Prostate gland (tissue), 2 donors: ENCODE results near the gene ARHGAP32. TPM values are rescaled to one million over a fixed set of nuclear protein-coding genes. Genes with fewer than 3 reads are reported as not detected.

Experiments used
- DNase-seq: peaks from one replicate; pipeline ENCODE4 v3.0.0-alpha.2; 2019; ENCODE audit warnings: low spot score
- H3K27ac ChIP-seq, 2 donors: fragments of 200-600 bp; sonication (generic); 2 replicates each; pipeline ENCODE4 v1.5.1; 2017 to 2019
- H3K27me3 ChIP-seq: fragments of 200-600 bp; sonication (generic); replicated peaks from 2 replicates; pipeline ENCODE4 v1.5.1; 2019; ENCODE audit not compliant: insufficient read depth
- H3K36me3 ChIP-seq, 2 donors: fragments of 200-600 bp; sonication (generic); 1 replicate in 1 of 2; 2 replicates in 1 of 2; pipeline versions ENCODE4 v1.5.1 to v1.8.1; 2017 to 2019
- H3K4me1 ChIP-seq: fragments of 200-600 bp; sonication (generic); replicated peaks from 2 replicates; pipeline ENCODE4 v1.5.1; 2019
- H3K4me3 ChIP-seq, 2 donors: fragments of 200-600 bp; sonication (generic); 2 replicates each; pipeline ENCODE4 v1.5.1; 2017 to 2019
- H3K9me3 ChIP-seq: fragments of 200-600 bp; sonication (generic); 2 replicates; pipeline ENCODE4 v1.5.1; 2017
- POLR2A ChIP-seq: fragments of 450-650 bp; IDR thresholded peaks from one replicate; pipeline ENCODE4 v1.6.1; 2016; ENCODE audit warnings: antibody characterized with exemption, mild to moderate bottlenecking
- POLR2AphosphoS5 ChIP-seq: sonication (generic); formaldehyde crosslinking; IDR thresholded peaks from one replicate; pipeline ENCODE4 v1.6.1; 2017; ENCODE audit warnings: antibody characterized with exemption
- WGBS: methylation state at CpG from one replicate; pipeline ENCODE4 v1.1.5; 2018; 5-methylcytosine and 5-hydroxymethylcytosine counted together
- intact Hi-C: fragments of 100-400 bp; cut with DNase I; formaldehyde crosslinking; loops from one replicate; pipeline ENCODE4 v1.14.2; 2022
- total RNA-seq, 2 donors: library from RNA; depleted of rRNA; stranded (reverse); fragments of >200 nt; gene quantifications; one replicate each; pipeline ENCODE4 v1.1.0, GENCODE V29; 2016
- TF ChIP-seq, protein P1 (sequence below), 4 experiments: fragments of 200-600 bp in 2 of 4; fragments of 450-650 bp in 2 of 4; sonication (generic) in 2 of 4; IDR thresholded peaks; 1 replicate in 3 of 4; 2 replicates in 1 of 4; pipeline ENCODE4 v1.5.1; 2016 to 2019; ENCODE audit warnings: antibody characterized with exemption in 4 of 4, mild to moderate bottlenecking in 2 of 4, moderate library complexity in 2 of 4

Gene ARHGAP32
- total RNA-seq, 2 donors from 2014 or later = 20.8 to 42.6 TPM

DNA sequence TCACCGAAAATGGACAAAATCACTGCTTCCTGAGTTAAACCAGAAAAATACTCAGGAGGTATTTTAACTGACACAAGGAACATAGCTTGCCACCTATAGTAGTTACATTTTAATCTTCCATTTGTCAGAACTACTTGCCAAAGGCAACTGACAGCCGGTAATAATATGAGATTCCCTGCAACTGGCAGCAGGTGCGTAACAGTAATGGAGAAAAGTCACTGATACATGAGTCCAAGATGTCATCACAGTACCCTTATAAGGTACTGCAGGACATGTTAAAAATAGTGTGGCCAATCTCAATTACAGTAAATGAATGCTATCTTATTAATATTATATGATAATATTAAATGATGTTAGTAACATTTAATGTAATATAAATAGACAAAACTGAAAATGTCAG, 21.1 kb upstream of the ARHGAP32 start:
- WGBS = 95% methylated on average over 3 of the region's 3 CpGs
- intact Hi-C loops = no loop called here
- Histone ChIP-seq H3K36me3 (no peaks in the 10 kb centered on the region), H3K9me3 (no peaks in the 10 kb centered on the region), H3K4me1 (no peaks in the 10 kb centered on the region), H3K4me3 (no peak overlapping the region), H3K27me3 (no peaks in the 10 kb centered on the region), H3K27ac (no peak overlapping the region)
- DNase-seq = no peak
- no peak for TF ChIP-seq POLR2AphosphoS5
- TF ChIP-seq POLR2A = no peak
- TF ChIP-seq, protein P1, sequence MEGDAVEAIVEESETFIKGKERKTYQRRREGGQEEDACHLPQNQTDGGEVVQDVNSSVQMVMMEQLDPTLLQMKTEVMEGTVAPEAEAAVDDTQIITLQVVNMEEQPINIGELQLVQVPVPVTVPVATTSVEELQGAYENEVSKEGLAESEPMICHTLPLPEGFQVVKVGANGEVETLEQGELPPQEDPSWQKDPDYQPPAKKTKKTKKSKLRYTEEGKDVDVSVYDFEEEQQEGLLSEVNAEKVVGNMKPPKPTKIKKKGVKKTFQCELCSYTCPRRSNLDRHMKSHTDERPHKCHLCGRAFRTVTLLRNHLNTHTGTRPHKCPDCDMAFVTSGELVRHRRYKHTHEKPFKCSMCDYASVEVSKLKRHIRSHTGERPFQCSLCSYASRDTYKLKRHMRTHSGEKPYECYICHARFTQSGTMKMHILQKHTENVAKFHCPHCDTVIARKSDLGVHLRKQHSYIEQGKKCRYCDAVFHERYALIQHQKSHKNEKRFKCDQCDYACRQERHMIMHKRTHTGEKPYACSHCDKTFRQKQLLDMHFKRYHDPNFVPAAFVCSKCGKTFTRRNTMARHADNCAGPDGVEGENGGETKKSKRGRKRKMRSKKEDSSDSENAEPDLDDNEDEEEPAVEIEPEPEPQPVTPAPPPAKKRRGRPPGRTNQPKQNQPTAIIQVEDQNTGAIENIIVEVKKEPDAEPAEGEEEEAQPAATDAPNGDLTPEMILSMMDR (IDR thresholded peaks at IDR 0.05) = no peak

DNA sequence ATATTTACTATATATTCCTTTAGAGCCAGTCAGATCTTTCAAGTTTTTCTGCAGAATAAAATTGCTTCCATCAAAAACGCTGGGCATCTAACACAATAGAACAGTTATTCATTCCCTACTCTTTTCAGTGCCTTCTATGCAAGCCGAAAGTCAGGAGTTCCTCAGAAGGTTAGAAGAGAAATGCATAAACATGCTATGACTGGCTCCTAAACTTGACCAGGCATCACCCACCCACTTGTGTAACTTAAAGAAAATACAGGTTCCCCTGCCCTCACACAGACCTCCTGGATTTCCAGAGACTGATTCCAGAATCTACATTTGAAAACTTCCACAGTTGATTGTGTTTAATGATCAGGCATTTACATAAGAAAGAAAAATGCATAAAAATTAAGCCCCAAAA, 19.3 kb upstream of the ARHGAP32 start:
- Histone ChIP-seq H3K36me3 (no peaks in the 10 kb centered on the region), H3K27me3 (no peaks in the 10 kb centered on the region), H3K4me3 (no peak overlapping the region), H3K27ac (no peak overlapping the region), H3K9me3 (no peaks in the 10 kb centered on the region), H3K4me1 (no peaks in the 10 kb centered on the region)
- intact Hi-C loops = no loop called here
- TF ChIP-seq, protein P1 (IDR thresholded peaks at IDR 0.05) = no peak
- TF ChIP-seq POLR2A (no peak), POLR2AphosphoS5 (no peak)
- no peak for DNase-seq
- WGBS = 82% methylated on average over 2 of the region's 2 CpGs

DNA sequence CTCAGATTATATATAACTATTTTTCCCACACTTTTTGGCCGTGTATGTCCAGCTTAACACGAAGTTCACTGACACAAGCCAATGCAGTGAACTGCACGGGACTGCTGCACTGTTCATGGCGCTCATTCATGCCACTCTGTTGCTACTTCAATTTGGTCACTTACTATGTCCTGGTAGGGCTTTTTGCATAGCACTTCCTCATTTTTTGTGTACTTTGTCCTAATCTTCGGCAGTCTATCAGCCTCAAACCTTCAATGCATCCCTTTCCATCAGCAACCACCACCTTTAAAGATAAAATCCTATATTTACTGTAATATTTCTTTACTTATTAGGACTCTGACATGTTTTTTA, 18.7 kb upstream of the ARHGAP32 start:
- Histone ChIP-seq H3K4me1 (no peaks in the 10 kb centered on the region), H3K27me3 (no peaks in the 10 kb centered on the region), H3K9me3 (no peaks in the 10 kb centered on the region), H3K36me3 (no peaks in the 10 kb centered on the region), H3K27ac (no peak overlapping the region), H3K4me3 (no peak overlapping the region)
- DNase-seq = no peak
- TF ChIP-seq POLR2AphosphoS5 = no peak
- TF ChIP-seq POLR2A = no peak
- TF ChIP-seq, protein P1 (IDR thresholded peaks at IDR 0.05) = no peak
- intact Hi-C loops = no loop called here
- whole genome bisulfite sequencing = 91% methylated on average over 5 of the region's 5 CpGs

DNA sequence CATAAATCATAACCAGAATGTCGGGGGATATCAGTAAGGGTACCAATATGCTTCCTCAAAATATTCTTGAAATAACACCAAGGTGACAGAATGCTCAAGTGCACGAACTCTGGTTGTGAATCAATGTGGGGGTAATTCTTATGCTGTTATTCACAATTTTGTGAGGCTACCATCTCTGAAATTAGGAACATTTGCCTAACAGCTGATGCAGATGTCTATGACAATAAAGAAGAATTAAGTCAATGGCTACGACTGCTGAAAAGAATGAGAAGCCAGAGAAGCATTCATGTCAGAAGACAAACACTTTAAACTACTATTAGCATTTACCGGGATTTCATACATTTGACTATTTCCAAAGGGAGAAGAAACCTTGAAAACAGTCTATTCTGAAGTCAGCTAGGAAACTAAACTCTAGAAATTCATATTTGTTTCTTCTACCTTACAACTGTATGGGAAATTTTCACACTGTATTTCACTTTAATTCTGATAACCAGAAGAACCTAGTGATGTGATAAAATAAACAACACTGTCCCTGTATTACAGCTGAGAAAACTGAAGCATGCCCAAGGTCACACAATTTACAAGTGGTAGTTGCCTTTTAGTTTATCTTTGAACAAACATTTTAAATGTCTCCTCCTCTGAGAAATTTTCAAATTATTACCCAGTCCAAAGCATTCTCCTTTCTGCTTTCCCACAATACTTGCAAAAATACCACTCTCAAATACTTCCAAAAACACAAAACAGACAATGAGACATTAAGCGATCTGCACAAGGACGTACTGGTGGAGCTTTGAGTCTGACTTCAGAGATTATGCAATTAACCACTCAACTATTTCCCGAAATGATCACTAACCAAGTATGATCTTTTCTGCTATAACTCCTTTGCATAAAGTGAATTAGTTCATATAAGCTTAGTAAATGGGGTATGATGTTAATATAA, 18.0 kb upstream of the ARHGAP32 start:
- TF ChIP-seq POLR2A = no peak
- TF ChIP-seq POLR2AphosphoS5 = no peak
- TF ChIP-seq, protein P1 (IDR thresholded peaks at IDR 0.05) = no peak
- no peaks in the 10 kb centered on the region for H3K36me3 ChIP-seq
- intact Hi-C loops = no loop called here
- no peaks in the 10 kb centered on the region for H3K27me3 ChIP-seq
- no peak overlapping the region for H3K27ac ChIP-seq
- no peaks in the 10 kb centered on the region for H3K4me1 ChIP-seq
- DNase-seq = no peak
- H3K4me3 ChIP-seq = no peak overlapping the region
- WGBS = 74% methylated on average over 7 of the region's 7 CpGs
- no peaks in the 10 kb centered on the region for H3K9me3 ChIP-seq

DNA sequence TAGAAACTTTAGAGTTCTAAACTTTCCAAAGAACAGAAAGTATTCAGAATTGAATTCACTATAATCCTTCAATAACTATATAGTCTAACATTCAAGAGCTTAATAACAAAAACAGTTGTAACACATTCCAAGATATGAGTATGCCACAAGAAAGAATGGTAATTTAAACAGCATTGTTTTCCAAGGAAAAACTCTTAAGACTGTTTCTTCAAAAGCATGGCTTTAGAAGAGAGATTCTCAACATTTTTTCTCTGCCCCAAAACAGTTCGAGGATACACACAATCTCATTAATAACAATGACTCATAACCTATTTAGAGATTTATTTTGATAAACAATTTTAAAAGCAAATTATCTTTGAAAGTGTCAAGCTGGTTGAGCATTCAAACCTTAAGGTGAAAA, 16.7 kb upstream of the ARHGAP32 start:
- TF ChIP-seq POLR2A (no peak), POLR2AphosphoS5 (no peak)
- TF ChIP-seq, protein P1 (IDR thresholded peaks at IDR 0.05) = no peak
- H3K4me3 ChIP-seq = no peak overlapping the region
- H3K27ac ChIP-seq = no peak overlapping the region
- WGBS = 60% methylated on average over 1 of the region's 1 CpG
- H3K4me1 ChIP-seq = no peaks in the 10 kb centered on the region
- DNase-seq = no peak
- intact Hi-C loops = no loop called here
- no peaks in the 10 kb centered on the region for H3K36me3 ChIP-seq
- no peaks in the 10 kb centered on the region for H3K27me3 ChIP-seq
- H3K9me3 ChIP-seq = no peaks in the 10 kb centered on the region
